ENCODE data around the gene PAX7. TPM values are rescaled to one million over a fixed set of nuclear protein-coding genes. Genes with fewer than 3 reads are reported as not detected.

PAX7 gene
- total RNA-seq, 1 donor from 2014 or later = 0.05 TPM

DNA sequence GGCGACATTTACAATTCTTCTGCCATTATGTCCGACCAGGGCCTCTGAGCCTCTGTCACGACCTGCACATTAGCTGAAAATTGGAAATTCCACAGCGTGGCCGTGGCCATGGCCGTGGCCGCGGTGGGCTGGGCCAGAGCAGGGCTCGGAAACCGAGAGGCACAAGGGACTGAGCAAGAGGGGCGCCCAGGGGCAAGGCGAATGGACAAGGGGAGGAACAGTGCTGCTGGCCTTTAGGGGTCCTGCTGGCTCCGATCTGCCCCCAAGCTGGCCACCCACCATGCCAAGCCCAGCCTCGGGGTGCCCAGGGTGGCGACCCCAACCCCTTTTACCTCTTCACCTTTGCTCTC lies 153.8 kb downstream of the PAX7 start:
- H3K27ac Mint-ChIP-seq (ENCODE audit: unreplicated experiment) = no peak overlapping the region
- FAIRE-seq (no peak), DNase-seq (ENCODE audit: low read depth) (no peak)
- TF ChIP-seq, protein P1, sequence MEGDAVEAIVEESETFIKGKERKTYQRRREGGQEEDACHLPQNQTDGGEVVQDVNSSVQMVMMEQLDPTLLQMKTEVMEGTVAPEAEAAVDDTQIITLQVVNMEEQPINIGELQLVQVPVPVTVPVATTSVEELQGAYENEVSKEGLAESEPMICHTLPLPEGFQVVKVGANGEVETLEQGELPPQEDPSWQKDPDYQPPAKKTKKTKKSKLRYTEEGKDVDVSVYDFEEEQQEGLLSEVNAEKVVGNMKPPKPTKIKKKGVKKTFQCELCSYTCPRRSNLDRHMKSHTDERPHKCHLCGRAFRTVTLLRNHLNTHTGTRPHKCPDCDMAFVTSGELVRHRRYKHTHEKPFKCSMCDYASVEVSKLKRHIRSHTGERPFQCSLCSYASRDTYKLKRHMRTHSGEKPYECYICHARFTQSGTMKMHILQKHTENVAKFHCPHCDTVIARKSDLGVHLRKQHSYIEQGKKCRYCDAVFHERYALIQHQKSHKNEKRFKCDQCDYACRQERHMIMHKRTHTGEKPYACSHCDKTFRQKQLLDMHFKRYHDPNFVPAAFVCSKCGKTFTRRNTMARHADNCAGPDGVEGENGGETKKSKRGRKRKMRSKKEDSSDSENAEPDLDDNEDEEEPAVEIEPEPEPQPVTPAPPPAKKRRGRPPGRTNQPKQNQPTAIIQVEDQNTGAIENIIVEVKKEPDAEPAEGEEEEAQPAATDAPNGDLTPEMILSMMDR (IDR thresholded peaks at IDR 0.05; ENCODE audit: insufficient read depth, low read depth, low read length) = no peak
- peak; percentile 56 for TF ChIP-seq EZH2 (IDR thresholded peaks at IDR 0.05; ENCODE audit: insufficient read depth, low read length)
- H2AFZ ChIP-seq (ENCODE audit: low read depth, low read length) = peak overlapping the region; percentile 71
- peaks cover 49% of the 10 kb centered on the region for H3K27me3 Mint-ChIP-seq (ENCODE audit: low read depth, unreplicated experiment)
- peak overlapping the region; percentile 45 for H3K4me3 Mint-ChIP-seq (ENCODE audit: unreplicated experiment)
- H3K9me3 Mint-ChIP-seq (ENCODE audit: unreplicated experiment) = no peaks in the 10 kb centered on the region
- H3K9ac ChIP-seq (ENCODE audit: low read length) = no peak overlapping the region
- H3K27me3 ChIP-seq (ENCODE audit: insufficient read depth, low read length) = peaks cover 24% of the 10 kb centered on the region
- H3K4me1 Mint-ChIP-seq (ENCODE audit: low read depth, unreplicated experiment) = no peaks in the 10 kb centered on the region
- H3K9me3 ChIP-seq (ENCODE audit: insufficient read depth, low read depth, low read length) = no peaks in the 10 kb centered on the region
- H3K4me1 ChIP-seq (ENCODE audit: insufficient read depth, low read length) = no peaks in the 10 kb centered on the region
- H3K36me3 ChIP-seq (ENCODE audit: insufficient read depth, low read length) = no peaks in the 10 kb centered on the region
- no peak overlapping the region for H3K27ac ChIP-seq (ENCODE audit: low read depth, low read length)
- no peaks in the 10 kb centered on the region for H4K20me1 ChIP-seq (ENCODE audit: insufficient read depth, low read length)
- H3K79me2 ChIP-seq (ENCODE audit: insufficient read depth, low read length) = no peaks in the 10 kb centered on the region
- no peaks in the 10 kb centered on the region for H3K36me3 Mint-ChIP-seq (ENCODE audit: low read depth, unreplicated experiment)
- peak overlapping the region; percentile 23 for H3K4me3 ChIP-seq (ENCODE audit: insufficient read depth, low read depth, low read length)
- peak overlapping the region; percentile 75 for H3K4me2 ChIP-seq (ENCODE audit: low read length)

DNA sequence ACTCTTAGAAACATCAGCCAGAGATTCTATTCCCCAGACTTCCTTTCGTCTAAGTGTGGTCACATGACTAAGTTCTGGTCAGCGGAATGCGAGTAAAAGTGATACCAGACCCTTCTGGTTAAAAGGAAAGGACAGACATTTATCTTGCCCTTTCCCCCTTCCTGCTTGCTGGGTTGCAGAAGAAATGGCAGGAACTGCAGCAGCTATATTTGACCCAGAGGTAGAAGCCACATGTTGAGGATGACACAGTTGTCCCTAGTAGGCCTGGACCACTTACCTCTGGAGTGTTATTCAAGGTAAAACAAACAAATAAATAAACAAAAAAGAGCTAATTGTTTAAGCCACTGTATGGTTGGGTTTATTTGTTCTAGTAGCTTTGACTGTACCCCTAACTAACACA lies 155.5 kb downstream of the PAX7 start:
- Histone ChIP-seq H3K27me3 (ENCODE audit: insufficient read depth, low read length) (peaks cover 24% of the 10 kb centered on the region), H3K4me3 (ENCODE audit: insufficient read depth, low read depth, low read length) (no peak overlapping the region), H3K9ac (ENCODE audit: low read length) (no peak overlapping the region), H3K4me1 (ENCODE audit: insufficient read depth, low read length) (no peaks in the 10 kb centered on the region), H3K36me3 (ENCODE audit: insufficient read depth, low read length) (no peaks in the 10 kb centered on the region), H3K9me3 (ENCODE audit: insufficient read depth, low read depth, low read length) (no peaks in the 10 kb centered on the region), H3K27ac (ENCODE audit: low read depth, low read length) (no peak overlapping the region), H4K20me1 (ENCODE audit: insufficient read depth, low read length) (no peaks in the 10 kb centered on the region), H3K79me2 (ENCODE audit: insufficient read depth, low read length) (no peaks in the 10 kb centered on the region), H3K4me2 (ENCODE audit: low read length) (no peak overlapping the region), H2AFZ (ENCODE audit: low read depth, low read length) (no peak overlapping the region)
- FAIRE-seq (no peak), DNase-seq (ENCODE audit: low read depth) (no peak)
- Mint-ChIP-seq H3K36me3 (ENCODE audit: low read depth, unreplicated experiment) (no peaks in the 10 kb centered on the region), H3K9me3 (ENCODE audit: unreplicated experiment) (no peaks in the 10 kb centered on the region), H3K4me1 (ENCODE audit: low read depth, unreplicated experiment) (no peaks in the 10 kb centered on the region), H3K27me3 (ENCODE audit: low read depth, unreplicated experiment) (peaks cover 50% of the 10 kb centered on the region), H3K4me3 (ENCODE audit: unreplicated experiment) (no peak overlapping the region), H3K27ac (ENCODE audit: unreplicated experiment) (no peak overlapping the region)
- TF ChIP-seq EZH2 (IDR thresholded peaks at IDR 0.05; ENCODE audit: insufficient read depth, low read length) = no peak
- TF ChIP-seq, protein P1 (IDR thresholded peaks at IDR 0.05; ENCODE audit: insufficient read depth, low read depth, low read length) = no peak

DNA sequence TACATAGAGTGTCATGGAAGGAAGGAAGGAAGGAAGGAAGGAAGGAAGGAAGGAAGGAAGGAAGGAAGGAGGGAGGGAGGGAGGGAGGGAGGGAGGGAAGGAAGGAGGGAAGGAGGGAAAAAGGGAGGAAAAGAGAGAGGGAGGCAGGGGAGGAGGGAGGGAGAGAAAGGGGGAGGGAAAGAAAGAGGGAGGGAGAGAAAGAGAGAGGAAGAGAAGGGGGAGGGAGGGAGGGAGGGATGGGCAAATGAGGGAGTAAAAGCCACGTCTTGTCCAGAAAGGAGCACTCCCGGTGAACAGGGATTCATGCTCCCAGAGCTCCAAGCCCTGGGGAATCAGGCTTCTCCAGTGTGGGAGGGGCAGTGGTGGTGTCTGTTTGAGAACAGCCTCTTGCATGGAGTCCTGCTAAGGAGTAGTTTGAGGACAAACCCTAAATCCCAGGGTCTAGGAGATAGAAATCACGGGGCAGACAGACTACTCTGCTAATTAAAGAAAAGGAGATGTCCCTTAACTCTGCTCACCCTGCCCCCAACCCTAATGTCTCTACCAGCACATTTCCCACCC lies 157.3 kb downstream of the PAX7 start:
- Mint-ChIP-seq H3K4me3 (ENCODE audit: unreplicated experiment) (no peak overlapping the region), H3K27ac (ENCODE audit: unreplicated experiment) (no peak overlapping the region), H3K4me1 (ENCODE audit: low read depth, unreplicated experiment) (no peaks in the 10 kb centered on the region), H3K27me3 (ENCODE audit: low read depth, unreplicated experiment) (peaks cover 54% of the 10 kb centered on the region), H3K36me3 (ENCODE audit: low read depth, unreplicated experiment) (peaks cover 2% of the 10 kb centered on the region), H3K9me3 (ENCODE audit: unreplicated experiment) (no peaks in the 10 kb centered on the region)
- Histone ChIP-seq H3K4me1 (ENCODE audit: insufficient read depth, low read length) (no peaks in the 10 kb centered on the region), H3K9me3 (ENCODE audit: insufficient read depth, low read depth, low read length) (no peaks in the 10 kb centered on the region), H4K20me1 (ENCODE audit: insufficient read depth, low read length) (no peaks in the 10 kb centered on the region), H2AFZ (ENCODE audit: low read depth, low read length) (no peak overlapping the region), H3K9ac (ENCODE audit: low read length) (no peak overlapping the region), H3K4me3 (ENCODE audit: insufficient read depth, low read depth, low read length) (no peak overlapping the region), H3K79me2 (ENCODE audit: insufficient read depth, low read length) (no peaks in the 10 kb centered on the region), H3K27me3 (ENCODE audit: insufficient read depth, low read length) (peaks cover 24% of the 10 kb centered on the region), H3K4me2 (ENCODE audit: low read length) (no peak overlapping the region), H3K36me3 (ENCODE audit: insufficient read depth, low read length) (no peaks in the 10 kb centered on the region), H3K27ac (ENCODE audit: low read depth, low read length) (no peak overlapping the region)
- no peak for DNase-seq (ENCODE audit: low read depth)
- TF ChIP-seq EZH2 (IDR thresholded peaks at IDR 0.05; ENCODE audit: insufficient read depth, low read length) = no peak
- TF ChIP-seq, protein P1 (IDR thresholded peaks at IDR 0.05; ENCODE audit: insufficient read depth, low read depth, low read length) = no peak
- no peak for FAIRE-seq

All from astrocyte (in vitro differentiated cells and primary cell).